ENCODE data around the gene TXNL4A. TPM values are rescaled to one million over a fixed set of nuclear protein-coding genes. Genes with fewer than 3 reads are reported as not detected.

Gene TXNL4A
- polyA plus RNA-seq, 1 of the 3 experiments (the other 2 are of a cell fraction) = 158 TPM

GRCh38 chr18:79962311-79962710 lies 26.1 kb downstream of the TXNL4A start:
- CTCF ChIA-PET = interaction anchor here (1.7 kb wide), 1 partner anchor 14 kb away, joined by 6 read pairs; no protein-coding TSS in a partner anchor
- 68% methylated on average over 9 of the region's 10 CpGs for WGBS (ENCODE audit: low lambda C conversion rate)
- Histone ChIP-seq H3K36me3 (replicated peaks in 1 of 2; ENCODE audit: control insufficient read depth in 1 of 2, insufficient read depth in 2 of 2, low read length in 1 of 2) (no peaks in the 10 kb centered on the region), H3K27ac (ENCODE audit: low read depth in 2 of 2, low read length in 1 of 2) (no peak overlapping the region), H3K4me3 (ENCODE audit: low read depth in 2 of 2, low read length in 1 of 2) (no peak overlapping the region), H3K79me2 (ENCODE audit: insufficient read depth) (no peaks in the 10 kb centered on the region; the same call in 1 of the 2 replicates), H3F3A (replicated peaks; ENCODE audit: insufficient read depth) (no peaks in the 10 kb centered on the region), H4K20me1 (ENCODE audit: insufficient read depth) (no peaks in the 10 kb centered on the region), H3K9me3 (no peaks in the 10 kb centered on the region), H3K27me3 (ENCODE audit: insufficient read depth) (no peaks in the 10 kb centered on the region), H3K4me2 (no peak overlapping the region), H3K4me1 (ENCODE audit: control insufficient read depth in 1 of 2, insufficient read depth in 2 of 2, low read depth in 1 of 2, low read length in 1 of 2) (peaks cover 0 to 12% of the 10 kb centered on the region in 2 experiments; a peak in 1 of 4 replicates), H2AFZ (ENCODE audit: low read depth) (no peak overlapping the region), H3K9ac (no peak overlapping the region), H3K9me2 (no peaks in the 10 kb centered on the region)
- POLR2A ChIA-PET = no interaction called here
- TF ChIP-seq, protein P1, sequence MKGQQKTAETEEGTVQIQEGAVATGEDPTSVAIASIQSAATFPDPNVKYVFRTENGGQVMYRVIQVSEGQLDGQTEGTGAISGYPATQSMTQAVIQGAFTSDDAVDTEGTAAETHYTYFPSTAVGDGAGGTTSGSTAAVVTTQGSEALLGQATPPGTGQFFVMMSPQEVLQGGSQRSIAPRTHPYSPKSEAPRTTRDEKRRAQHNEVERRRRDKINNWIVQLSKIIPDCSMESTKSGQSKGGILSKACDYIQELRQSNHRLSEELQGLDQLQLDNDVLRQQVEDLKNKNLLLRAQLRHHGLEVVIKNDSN (IDR thresholded peaks at IDR 0.05; ENCODE audit: borderline replicate concordance, low read depth) = no peak
- TF ChIP-seq REST (IDR thresholded peaks at IDR 0.05; ENCODE audit: low read depth, low read length) (no peak), TCF12 (IDR thresholded peaks at IDR 0.05) (no peak), FOSL2 (IDR thresholded peaks at IDR 0.05; ENCODE audit: borderline replicate concordance, low read depth) (no peak), NFIC (IDR thresholded peaks at IDR 0.05; ENCODE audit: borderline replicate concordance) (no peak), JUND (IDR thresholded peaks at IDR 0.05) (no peak), GATA2 (CRISPR knock-in tag; IDR thresholded peaks at IDR 0.05) (no peak), EZH2phosphoT487 (IDR thresholded peaks at IDR 0.05; ENCODE audit: borderline replicate concordance, low read depth) (no peak), RAD21 (IDR thresholded peaks at IDR 0.05; ENCODE audit: low read length) (no peak), RXRA (IDR thresholded peaks at IDR 0.05; ENCODE audit: borderline replicate concordance, low read depth) (no peak), NRF1 (IDR thresholded peaks at IDR 0.05; ENCODE audit: low read depth, low read length) (no peak), ELF1 (IDR thresholded peaks at IDR 0.05) (no peak), GABPA (IDR thresholded peaks at IDR 0.05; ENCODE audit: low read depth) (no peak), FOXJ3 (CRISPR knock-in tag; IDR thresholded peaks at IDR 0.05) (no peak), POLR2AphosphoS5 (IDR thresholded peaks at IDR 0.05; ENCODE audit: low read depth, low read length) (no peak), ZBTB33 (IDR thresholded peaks at IDR 0.05; ENCODE audit: borderline replicate concordance, low read depth) (no peak), SIN3A (IDR thresholded peaks at IDR 0.05; ENCODE audit: borderline replicate concordance, low read depth, low read length) (no peak)
- TF ChIP-seq, protein P2, sequence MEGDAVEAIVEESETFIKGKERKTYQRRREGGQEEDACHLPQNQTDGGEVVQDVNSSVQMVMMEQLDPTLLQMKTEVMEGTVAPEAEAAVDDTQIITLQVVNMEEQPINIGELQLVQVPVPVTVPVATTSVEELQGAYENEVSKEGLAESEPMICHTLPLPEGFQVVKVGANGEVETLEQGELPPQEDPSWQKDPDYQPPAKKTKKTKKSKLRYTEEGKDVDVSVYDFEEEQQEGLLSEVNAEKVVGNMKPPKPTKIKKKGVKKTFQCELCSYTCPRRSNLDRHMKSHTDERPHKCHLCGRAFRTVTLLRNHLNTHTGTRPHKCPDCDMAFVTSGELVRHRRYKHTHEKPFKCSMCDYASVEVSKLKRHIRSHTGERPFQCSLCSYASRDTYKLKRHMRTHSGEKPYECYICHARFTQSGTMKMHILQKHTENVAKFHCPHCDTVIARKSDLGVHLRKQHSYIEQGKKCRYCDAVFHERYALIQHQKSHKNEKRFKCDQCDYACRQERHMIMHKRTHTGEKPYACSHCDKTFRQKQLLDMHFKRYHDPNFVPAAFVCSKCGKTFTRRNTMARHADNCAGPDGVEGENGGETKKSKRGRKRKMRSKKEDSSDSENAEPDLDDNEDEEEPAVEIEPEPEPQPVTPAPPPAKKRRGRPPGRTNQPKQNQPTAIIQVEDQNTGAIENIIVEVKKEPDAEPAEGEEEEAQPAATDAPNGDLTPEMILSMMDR (IDR thresholded peaks at IDR 0.05) = no peak
- no peak for DNase-seq

Measured in SK-N-SH (cell line).